SK-N-MC (cell line): ENCODE data around the gene LINGO1.
A peak's percentile ranks its signal among the peaks of the same experiment; 100 is the strongest.

Experiments used
- DNase-seq: peaks from one replicate; pipeline ENCODE4 v3.0.0-alpha.2; 2011; ENCODE audit warnings: low read depth, low spot score
- H3K27ac ChIP-seq: fragments of 200-600 bp; sonication (generic); 2 replicates; pipeline ENCODE4 v1.5.1; 2016; ENCODE audit warnings: mixed run types
- H3K36me3 ChIP-seq: fragments of 200-600 bp; sonication (generic); 2 replicates; pipeline ENCODE4 v1.6.1; 2017; ENCODE audit warnings: antibody characterized with exemption, low read length, mixed read lengths; ENCODE audit not compliant: insufficient read depth
- H3K4me3 ChIP-seq: fragments of 200-600 bp; sonication (generic); 2 replicates; pipeline ENCODE4 v1.5.1; 2016
- H3K9ac ChIP-seq: fragments of 200-600 bp; sonication (generic); 2 replicates; pipeline ENCODE4 v1.8.0; 2017; ENCODE audit warnings: mixed run types, mixed read lengths; ENCODE audit not compliant: insufficient read length
- H3K9me3 ChIP-seq: fragments of 200-600 bp; sonication (generic); 2 replicates; pipeline ENCODE4 v1.6.1; 2017; ENCODE audit warnings: low read depth, mild to moderate bottlenecking, antibody characterized with exemption, low read length, moderate library complexity, mixed read lengths
- EZH2 ChIP-seq: fragments of 200-600 bp; sonication (generic); IDR thresholded peaks from one replicate; pipeline ENCODE4 v1.6.1; 2017; ENCODE audit warnings: antibody characterized with exemption
- FOXP2 ChIP-seq: optimal IDR thresholded peaks from 2 replicates; pipeline ENCODE3; 2011; ENCODE audit warnings: mild to moderate bottlenecking, moderate library complexity; ENCODE audit not compliant: insufficient read depth; ENCODE audit errors: extremely low read length, control extremely low read depth
- POLR2AphosphoS5 ChIP-seq: IDR thresholded peaks from 2 replicates; pipeline ENCODE4 v1.6.1; 2012; ENCODE audit warnings: mild to moderate bottlenecking, low read depth, low read length, borderline replicate concordance

LINGO1 gene

DNA sequence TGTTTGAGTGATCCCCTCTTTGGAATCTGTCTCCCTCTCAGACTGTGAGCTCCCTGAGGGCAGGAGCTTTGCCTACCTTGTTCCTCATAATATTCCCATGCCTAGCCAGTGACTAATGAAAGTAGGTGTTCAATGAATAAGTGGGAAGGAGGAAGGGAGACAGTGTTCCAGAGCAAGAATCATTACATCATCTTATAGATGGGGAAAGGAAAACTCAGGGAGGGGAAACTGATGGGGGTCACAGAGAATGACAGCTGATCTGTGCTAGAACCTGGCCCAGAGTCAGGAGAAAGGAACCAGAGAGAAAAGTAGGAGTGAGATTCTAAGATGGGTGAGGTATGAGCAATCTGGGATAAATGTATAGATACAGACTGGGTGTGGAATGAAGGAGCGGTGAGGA lies 29.9 kb downstream of the LINGO1 start:
- Histone ChIP-seq H3K9me3 (no peaks in the 10 kb centered on the region), H3K9ac (no peak overlapping the region), H3K27ac (no peak overlapping the region), H3K4me3 (no peak overlapping the region), H3K36me3 (no peaks in the 10 kb centered on the region)
- no peak for DNase-seq
- TF ChIP-seq FOXP2 (no peak), POLR2AphosphoS5 (no peak), EZH2 (no peak)

- no peak for TF ChIP-seq FOXP2
- 0 out of 2 replicates have a peak, but pooled peaks have one; percentile 51 for TF ChIP-seq POLR2AphosphoS5
- no peak overlapping the region for H3K27ac ChIP-seq
These were observed 32.8 kb downstream of the LINGO1 start for GRCh38 chr15:77599899-77600298.

DNA sequence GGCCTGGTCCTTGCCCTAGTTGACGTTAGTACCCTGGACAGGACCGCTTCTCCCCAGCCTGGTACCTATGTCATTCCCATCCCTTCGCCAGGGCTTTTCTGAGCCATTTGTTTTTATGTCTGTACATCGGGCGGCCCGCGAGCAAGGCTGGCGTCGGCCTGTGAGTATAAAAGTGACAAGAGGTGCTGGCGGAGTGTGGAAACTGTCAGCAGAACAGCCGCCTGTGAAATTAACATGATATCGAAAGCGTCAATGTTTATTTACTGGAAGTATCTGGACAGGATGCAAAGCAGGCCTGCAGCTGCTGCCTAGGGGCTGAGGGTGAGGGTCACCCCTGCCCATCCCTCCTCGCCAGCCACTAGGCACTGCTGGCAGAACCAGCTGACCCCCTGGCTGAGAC lies 33.4 kb downstream of the LINGO1 start:
- Histone ChIP-seq H3K27ac (no peak overlapping the region), H3K9ac (no peak overlapping the region), H3K36me3 (no peaks in the 10 kb centered on the region), H3K4me3 (no peak overlapping the region), H3K9me3 (no peaks in the 10 kb centered on the region)
- no peak for DNase-seq
- no peak for TF ChIP-seq FOXP2
- no peak for TF ChIP-seq EZH2
- no peak for TF ChIP-seq POLR2AphosphoS5

More at GRCh38 chr15:77599899-77600298, 32.8 kb downstream of the LINGO1 start:
- Histone ChIP-seq H3K4me3 (no peak overlapping the region), H3K36me3 (no peaks in the 10 kb centered on the region), H3K9me3 (no peaks in the 10 kb centered on the region), H3K9ac (no peak overlapping the region)
- DNase-seq, result no peak

DNA sequence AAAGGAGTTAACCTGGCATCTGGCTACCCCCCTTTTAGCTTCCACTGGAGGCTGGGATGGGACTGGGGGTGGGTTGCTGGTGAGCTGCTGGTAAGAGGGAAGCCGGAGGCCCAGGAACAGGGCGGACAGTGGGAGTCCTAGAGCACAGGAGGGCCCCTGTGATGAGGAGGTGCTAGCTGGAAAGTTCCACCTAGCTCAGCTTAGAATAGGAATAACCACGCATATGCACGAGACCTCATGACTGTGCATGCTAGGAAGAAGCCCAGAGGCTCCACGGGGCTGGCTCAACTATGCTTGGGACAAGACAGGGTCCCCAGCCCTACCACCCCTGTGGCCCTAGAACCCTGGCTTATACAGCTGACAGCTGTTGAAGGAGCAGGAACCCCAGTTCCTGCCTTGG lies 34.1 kb downstream of the LINGO1 start:
- DNase-seq, result no peak
- Histone ChIP-seq H3K27ac (no peak overlapping the region), H3K36me3 (no peaks in the 10 kb centered on the region), H3K9ac (no peak overlapping the region), H3K9me3 (no peaks in the 10 kb centered on the region), H3K4me3 (no peak overlapping the region)
- no peak for TF ChIP-seq EZH2
- TF ChIP-seq POLR2AphosphoS5, result no peak
- TF ChIP-seq FOXP2, result no peak

DNA sequence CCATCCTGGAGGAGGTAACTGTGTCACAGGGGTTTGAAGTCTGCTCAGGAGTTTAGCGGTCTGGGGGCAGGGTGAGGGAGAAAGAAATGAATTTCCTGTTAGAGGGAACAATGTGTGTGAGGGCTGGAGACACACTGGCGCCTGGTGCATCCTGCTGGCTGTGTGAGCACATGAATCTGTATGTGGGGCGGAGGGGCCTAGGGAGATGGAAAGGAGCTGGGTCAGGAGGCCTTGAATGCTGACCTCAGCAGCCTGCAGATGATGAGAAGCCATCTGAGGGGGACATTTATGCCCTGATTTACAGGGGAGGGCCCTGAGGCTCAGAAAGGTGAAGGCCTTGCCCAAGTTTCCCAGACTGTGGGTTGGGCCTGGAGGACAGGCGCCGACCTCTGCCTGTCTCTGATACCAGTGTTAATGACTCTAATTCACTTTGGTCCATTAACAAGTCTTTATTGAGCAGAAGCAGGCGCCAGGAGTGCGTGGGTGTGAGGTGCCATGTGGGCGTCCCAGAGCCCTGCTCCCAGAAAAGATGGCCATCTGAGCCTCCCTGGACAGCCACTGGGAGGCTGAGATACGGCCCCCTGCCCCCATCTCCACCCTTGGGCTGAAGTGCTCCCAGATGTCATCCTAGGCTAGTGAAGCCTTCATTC lies 34.8 kb downstream of the LINGO1 start:
- DNase-seq, result no peak
- no peaks in the 10 kb centered on the region for H3K36me3 ChIP-seq
- 0 out of 2 replicates have a peak, but pooled peaks have one; percentile 23 for TF ChIP-seq POLR2AphosphoS5
- TF ChIP-seq EZH2, result no peak
- TF ChIP-seq FOXP2, result no peak
- H3K4me3 ChIP-seq, result no peak overlapping the region
- no peaks in the 10 kb centered on the region for H3K9me3 ChIP-seq
- H3K9ac ChIP-seq, result no peak overlapping the region
- no peak overlapping the region for H3K27ac ChIP-seq

GRCh38 chr15:77596821-77597803 lies 35.6 kb downstream of the LINGO1 start:
- Histone ChIP-seq H3K9me3 (no peaks in the 10 kb centered on the region), H3K36me3 (no peaks in the 10 kb centered on the region), H3K9ac (no peak overlapping the region), H3K27ac (no peak overlapping the region), H3K4me3 (no peak overlapping the region)
- DNase-seq, result no peak
- no peak for TF ChIP-seq POLR2AphosphoS5

DNA sequence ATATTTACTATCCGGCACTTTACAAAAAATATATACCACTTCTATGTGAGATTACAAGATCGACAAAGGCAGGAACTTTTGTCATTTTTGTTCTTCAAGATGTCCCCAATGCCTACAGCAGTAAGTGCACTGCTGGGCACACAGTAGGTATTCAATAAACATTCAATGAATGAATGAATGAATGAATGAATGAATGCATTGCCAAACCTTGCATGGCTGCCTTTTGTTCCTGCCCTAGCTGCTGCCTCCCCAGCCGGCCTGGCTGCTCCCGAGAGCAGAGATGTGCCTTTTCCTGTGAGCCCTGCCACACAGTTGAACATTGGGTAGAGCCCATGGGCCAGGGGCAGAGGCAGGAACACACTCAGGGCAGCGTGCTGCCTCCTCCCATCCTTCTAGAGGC lies 37.5 kb downstream of the LINGO1 start:
- TF ChIP-seq POLR2AphosphoS5, result no peak
- no peak for DNase-seq
- Histone ChIP-seq H3K9me3 (no peaks in the 10 kb centered on the region), H3K27ac (no peak overlapping the region), H3K36me3 (no peaks in the 10 kb centered on the region), H3K9ac (no peak overlapping the region), H3K4me3 (no peak overlapping the region)

GRCh38 chr15:77592758-77593157 lies 40.0 kb downstream of the LINGO1 start:
- no peak for DNase-seq
- TF ChIP-seq POLR2AphosphoS5 (no peak), EZH2 (no peak), FOXP2 (no peak)
- no peak overlapping the region for H3K4me3 ChIP-seq
- no peaks in the 10 kb centered on the region for H3K36me3 ChIP-seq
- H3K9me3 ChIP-seq, result no peaks in the 10 kb centered on the region
- no peak overlapping the region for H3K27ac ChIP-seq
- H3K9ac ChIP-seq, result no peak overlapping the region
